ENCODE measurements around the gene KIF26B.
"Not testable (repeated sequence)": the region's sequence is repeated elsewhere in the genome, so short reads cannot be mapped to it uniquely, and the experiment has no call there.

Gene KIF26B

DNA sequence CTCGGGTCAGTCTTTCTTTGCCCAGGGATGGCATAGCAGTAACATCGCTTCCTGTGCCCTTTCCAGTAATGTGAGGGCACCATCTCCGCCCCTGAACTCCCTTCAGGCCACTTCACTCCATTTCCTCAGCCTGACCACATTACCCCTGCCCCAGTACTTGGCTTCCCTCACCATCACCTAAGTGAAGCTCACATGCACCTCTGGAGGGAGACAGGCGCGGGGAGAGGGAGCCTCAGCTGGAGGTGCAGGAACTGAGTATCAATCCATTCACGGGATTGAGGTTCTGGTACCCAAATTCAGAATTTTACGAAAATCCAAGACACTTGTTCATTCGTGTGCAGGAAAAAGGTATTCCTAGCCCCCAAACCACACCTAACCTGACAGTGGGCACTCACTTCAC lies 540.4 kb downstream of the KIF26B start:
- TF ChIP-seq, protein P1, sequence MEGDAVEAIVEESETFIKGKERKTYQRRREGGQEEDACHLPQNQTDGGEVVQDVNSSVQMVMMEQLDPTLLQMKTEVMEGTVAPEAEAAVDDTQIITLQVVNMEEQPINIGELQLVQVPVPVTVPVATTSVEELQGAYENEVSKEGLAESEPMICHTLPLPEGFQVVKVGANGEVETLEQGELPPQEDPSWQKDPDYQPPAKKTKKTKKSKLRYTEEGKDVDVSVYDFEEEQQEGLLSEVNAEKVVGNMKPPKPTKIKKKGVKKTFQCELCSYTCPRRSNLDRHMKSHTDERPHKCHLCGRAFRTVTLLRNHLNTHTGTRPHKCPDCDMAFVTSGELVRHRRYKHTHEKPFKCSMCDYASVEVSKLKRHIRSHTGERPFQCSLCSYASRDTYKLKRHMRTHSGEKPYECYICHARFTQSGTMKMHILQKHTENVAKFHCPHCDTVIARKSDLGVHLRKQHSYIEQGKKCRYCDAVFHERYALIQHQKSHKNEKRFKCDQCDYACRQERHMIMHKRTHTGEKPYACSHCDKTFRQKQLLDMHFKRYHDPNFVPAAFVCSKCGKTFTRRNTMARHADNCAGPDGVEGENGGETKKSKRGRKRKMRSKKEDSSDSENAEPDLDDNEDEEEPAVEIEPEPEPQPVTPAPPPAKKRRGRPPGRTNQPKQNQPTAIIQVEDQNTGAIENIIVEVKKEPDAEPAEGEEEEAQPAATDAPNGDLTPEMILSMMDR (IDR thresholded peaks at IDR 0.05; ENCODE audit: insufficient read depth, missing control alignments): no peak
- FAIRE-seq: no peak
- no peak for DNase-seq (ENCODE audit: insufficient read length, low spot score)

DNA sequence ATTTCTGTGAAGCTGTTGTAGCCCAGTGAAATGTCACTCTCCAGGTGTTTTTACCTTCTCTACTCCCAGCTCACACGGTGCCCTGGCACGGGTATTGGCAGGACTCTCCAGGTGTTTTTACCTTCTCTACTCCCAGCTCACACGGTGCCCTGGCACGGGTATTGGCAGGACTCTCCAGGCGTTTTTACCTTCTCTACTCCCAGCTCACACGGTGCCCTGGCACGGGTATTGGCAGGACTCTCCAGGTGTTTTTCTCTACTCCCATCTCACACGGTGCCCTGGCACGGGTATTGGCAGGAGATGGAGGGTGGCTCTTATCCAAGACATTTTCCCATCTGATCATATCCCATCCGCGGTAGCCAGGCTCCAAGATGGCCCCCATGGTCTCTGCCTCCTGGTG lies 540.9 kb downstream of the KIF26B start:
- DNase-seq (ENCODE audit: insufficient read length, low spot score); FAIRE-seq: not testable (repeated sequence)

DNA sequence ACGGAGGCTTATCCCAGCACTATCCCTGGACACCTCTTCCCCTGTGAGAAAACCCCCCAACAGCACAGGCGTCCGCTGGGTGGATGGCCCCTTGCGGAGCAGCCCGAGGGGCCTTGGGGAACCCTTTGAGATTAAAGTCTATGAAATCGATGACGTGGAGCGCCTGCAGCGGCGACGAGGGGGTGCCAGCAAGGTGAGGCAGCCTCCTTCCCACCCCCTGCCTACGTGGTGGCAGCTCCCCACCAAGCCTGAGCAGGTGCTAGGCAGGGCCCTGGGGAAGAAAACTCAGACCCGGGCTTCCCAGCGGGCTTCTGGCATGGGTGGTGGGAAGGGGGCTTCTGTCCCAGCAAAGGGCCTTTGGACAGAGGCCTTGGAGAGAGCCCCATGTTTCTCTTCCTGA lies 543.3 kb downstream of the KIF26B start:
- no peak for DNase-seq (ENCODE audit: insufficient read length, low spot score)
- no peak for FAIRE-seq
- TF ChIP-seq, protein P1 (IDR thresholded peaks at IDR 0.05; ENCODE audit: insufficient read depth, missing control alignments): no peak

GRCh38 chr1:245698860-245699259 lies 544.1 kb downstream of the KIF26B start:
- DNase-seq (ENCODE audit: insufficient read length, low spot score) (no peak), FAIRE-seq (no peak)
- TF ChIP-seq, protein P1 (IDR thresholded peaks at IDR 0.05; ENCODE audit: insufficient read depth, missing control alignments): no peak

GRCh38 chr1:245700631-245701030 lies 545.8 kb downstream of the KIF26B start:
- TF ChIP-seq, protein P1 (IDR thresholded peaks at IDR 0.05; ENCODE audit: insufficient read depth, missing control alignments): no peak
- DNase-seq (ENCODE audit: insufficient read length, low spot score) (no peak), FAIRE-seq (no peak)

GRCh38 chr1:245701631-245702030 lies 546.8 kb downstream of the KIF26B start:
- DNase-seq (ENCODE audit: insufficient read length, low spot score): no peak
- FAIRE-seq: no peak
- TF ChIP-seq, protein P1 (IDR thresholded peaks at IDR 0.05; ENCODE audit: insufficient read depth, missing control alignments): no peak

DNA sequence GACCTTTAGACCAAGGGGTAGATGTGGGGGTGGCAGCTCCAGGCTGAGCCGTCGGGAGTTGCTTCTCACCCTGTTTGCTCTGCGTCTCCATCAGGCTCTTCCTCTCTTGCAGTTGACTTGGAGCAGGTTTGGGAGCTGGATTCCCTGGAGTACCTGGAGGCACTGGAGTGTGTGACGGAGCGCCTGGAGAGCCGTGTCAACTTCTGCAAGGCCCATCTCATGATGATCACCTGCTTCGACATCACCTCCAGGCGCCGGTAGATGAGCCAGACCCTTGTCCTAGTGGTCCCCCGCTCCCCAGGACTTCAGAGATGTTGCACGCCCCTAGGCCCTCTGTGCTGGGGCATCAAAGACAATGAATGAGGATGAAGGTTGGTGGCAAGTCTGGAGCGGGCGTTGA lies 547.6 kb downstream of the KIF26B start:
- DNase-seq (ENCODE audit: insufficient read length, low spot score) (no peak), FAIRE-seq (no peak)
- TF ChIP-seq, protein P1 (IDR thresholded peaks at IDR 0.05; ENCODE audit: insufficient read depth, missing control alignments): no peak

- TF ChIP-seq, protein P1 (IDR thresholded peaks at IDR 0.05; ENCODE audit: insufficient read depth, missing control alignments): no peak
- FAIRE-seq: no peak
- no peak for DNase-seq (ENCODE audit: insufficient read length, low spot score)
Observed at GRCh38 chr1:245704341-245704740, 549.6 kb downstream of the KIF26B start.
